ENCODE measurements around the gene SNORC. TPM values are rescaled to one million over a fixed set of nuclear protein-coding genes. Genes with fewer than 3 reads are reported as not detected.

SNORC gene
- total RNA-seq, 2 experiments from 2014 or later = 0.13 to 1.4 TPM

DNA sequence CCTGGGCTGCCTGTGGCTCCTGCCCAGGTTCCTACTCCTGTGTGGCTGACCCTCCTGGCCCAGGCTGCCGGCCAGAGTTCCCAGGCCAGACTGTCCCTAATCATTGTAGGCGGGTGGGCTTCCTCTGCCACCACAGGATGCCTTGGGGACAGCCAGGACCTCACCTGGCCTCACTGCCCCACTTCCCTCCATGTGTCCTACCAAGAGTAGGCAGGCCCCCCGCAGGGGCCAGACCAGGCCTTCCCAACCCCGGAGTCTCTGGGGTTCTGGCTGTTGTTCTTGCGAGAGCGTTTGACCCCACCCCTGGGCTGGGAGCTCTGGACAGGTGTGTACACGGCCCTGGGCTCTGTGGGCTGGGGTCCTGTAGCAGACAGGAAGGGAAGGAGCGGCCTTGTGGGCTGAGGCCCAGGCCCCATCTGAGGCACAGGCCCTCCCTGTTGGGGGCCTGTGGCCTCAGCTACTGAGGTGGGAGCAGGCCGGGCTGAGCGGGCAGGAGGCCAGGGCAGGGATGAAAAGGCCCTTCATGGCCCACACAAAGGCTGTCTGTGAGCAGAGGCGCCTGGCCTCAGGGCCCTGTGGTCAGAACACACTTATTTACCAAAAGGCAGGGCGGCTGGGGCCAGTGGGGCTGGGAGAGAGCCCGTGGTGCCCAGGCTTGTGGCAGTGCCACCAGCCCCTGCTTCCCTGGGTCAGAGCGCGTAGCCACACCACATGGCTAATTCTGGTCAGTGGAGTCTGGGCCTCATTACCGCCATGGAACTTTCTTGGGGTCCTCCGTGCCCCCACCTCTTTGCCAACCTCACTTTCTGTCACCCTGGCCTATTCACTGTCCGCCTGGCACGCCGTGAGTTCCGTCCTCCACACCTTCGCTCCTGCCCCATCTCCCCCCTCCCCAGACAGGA is 2.0 kb downstream of the SNORC start:
- TF ChIP-seq, protein P1, sequence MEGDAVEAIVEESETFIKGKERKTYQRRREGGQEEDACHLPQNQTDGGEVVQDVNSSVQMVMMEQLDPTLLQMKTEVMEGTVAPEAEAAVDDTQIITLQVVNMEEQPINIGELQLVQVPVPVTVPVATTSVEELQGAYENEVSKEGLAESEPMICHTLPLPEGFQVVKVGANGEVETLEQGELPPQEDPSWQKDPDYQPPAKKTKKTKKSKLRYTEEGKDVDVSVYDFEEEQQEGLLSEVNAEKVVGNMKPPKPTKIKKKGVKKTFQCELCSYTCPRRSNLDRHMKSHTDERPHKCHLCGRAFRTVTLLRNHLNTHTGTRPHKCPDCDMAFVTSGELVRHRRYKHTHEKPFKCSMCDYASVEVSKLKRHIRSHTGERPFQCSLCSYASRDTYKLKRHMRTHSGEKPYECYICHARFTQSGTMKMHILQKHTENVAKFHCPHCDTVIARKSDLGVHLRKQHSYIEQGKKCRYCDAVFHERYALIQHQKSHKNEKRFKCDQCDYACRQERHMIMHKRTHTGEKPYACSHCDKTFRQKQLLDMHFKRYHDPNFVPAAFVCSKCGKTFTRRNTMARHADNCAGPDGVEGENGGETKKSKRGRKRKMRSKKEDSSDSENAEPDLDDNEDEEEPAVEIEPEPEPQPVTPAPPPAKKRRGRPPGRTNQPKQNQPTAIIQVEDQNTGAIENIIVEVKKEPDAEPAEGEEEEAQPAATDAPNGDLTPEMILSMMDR (conservative IDR thresholded peaks at IDR 0.05; ENCODE audit: low read length) = no peak
- TF ChIP-seq EZH2phosphoT487 (IDR thresholded peaks at IDR 0.05; ENCODE audit: borderline replicate concordance, low read depth, low read length) = no peak
- CTCF ChIA-PET (ENCODE audit: unreplicated experiment) = no interaction called here

DNA sequence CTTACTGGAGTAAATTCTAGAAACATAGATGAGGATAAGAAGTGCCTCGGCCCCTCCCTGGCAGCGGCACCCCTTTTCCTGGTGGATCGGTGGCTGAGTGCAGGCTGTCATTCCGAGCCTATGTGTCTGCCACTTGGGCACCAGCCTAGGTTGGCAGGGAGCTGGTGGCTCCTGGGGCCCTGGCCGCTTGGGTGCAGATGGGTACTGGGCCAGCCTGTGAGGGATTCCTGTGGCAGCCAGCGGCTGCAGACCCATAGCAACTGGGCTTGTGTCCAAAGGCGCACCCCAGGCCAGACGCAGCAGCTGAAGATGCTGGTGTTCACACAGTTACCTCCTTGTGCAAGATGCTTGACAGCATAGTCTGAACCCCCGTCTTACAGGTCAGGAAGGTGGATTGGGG is 2.8 kb downstream of the SNORC start:
- Histone ChIP-seq H3K4me1 (ENCODE audit: insufficient read depth, low read length, poor library complexity, severe bottlenecking) (no peaks in the 10 kb centered on the region), H3K9me3 (ENCODE audit: low read length) (no peaks in the 10 kb centered on the region), H3K36me3 (ENCODE audit: insufficient read depth, low read length) (no peaks in the 10 kb centered on the region), H4K20me1 (ENCODE audit: insufficient read depth, low read length) (no peaks in the 10 kb centered on the region), H3K27ac (ENCODE audit: low read depth, low read length, poor library complexity, severe bottlenecking) (no peak overlapping the region), H2AFZ (ENCODE audit: low read length) (no peak overlapping the region), H3K79me2 (ENCODE audit: insufficient read depth, low read depth, low read length) (no peaks in the 10 kb centered on the region), H3K4me2 (ENCODE audit: low read length) (no peak overlapping the region), H3K9me2 (ENCODE audit: insufficient read depth, low read length) (no peaks in the 10 kb centered on the region), H3K4me3 (ENCODE audit: low read depth, low read length, poor library complexity, severe bottlenecking) (no peak overlapping the region)
- TF ChIP-seq, protein P1 (conservative IDR thresholded peaks at IDR 0.05; ENCODE audit: low read length) = no peak
- no peak for TF ChIP-seq EZH2phosphoT487 (IDR thresholded peaks at IDR 0.05; ENCODE audit: borderline replicate concordance, low read depth, low read length)
- ChIA-PET POLR2A (no interaction called here), CTCF (ENCODE audit: unreplicated experiment) (no interaction called here)
- DNase-seq (ENCODE audit: low spot score) = no peak
- BruUV-seq (replicated peaks) = no TSS peak
- intact Hi-C loops (cut with micrococcal nuclease; ENCODE audit: unreplicated experiment) = no loop called here

More for the DNA sequence above, 2.0 kb downstream of the SNORC start:
- H3K4me1 ChIP-seq (ENCODE audit: insufficient read depth, low read length, poor library complexity, severe bottlenecking) = no peaks in the 10 kb centered on the region
- H3K9me2 ChIP-seq (ENCODE audit: insufficient read depth, low read length) = no peaks in the 10 kb centered on the region
- POLR2A ChIA-PET = no interaction called here
- H3K4me2 ChIP-seq (ENCODE audit: low read length) = no peak overlapping the region
- BruUV-seq (replicated peaks) = no TSS peak
- no peak overlapping the region for H3K4me3 ChIP-seq (ENCODE audit: low read depth, low read length, poor library complexity, severe bottlenecking)
- H3K27ac ChIP-seq (ENCODE audit: low read depth, low read length, poor library complexity, severe bottlenecking) = no peak overlapping the region
- DNase-seq (ENCODE audit: low spot score) = no peak
- H4K20me1 ChIP-seq (ENCODE audit: insufficient read depth, low read length) = no peaks in the 10 kb centered on the region
- H2AFZ ChIP-seq (ENCODE audit: low read length) = no peak overlapping the region
- intact Hi-C loops (cut with micrococcal nuclease; ENCODE audit: unreplicated experiment) = no loop called here
- no peaks in the 10 kb centered on the region for H3K9me3 ChIP-seq (ENCODE audit: low read length)
- H3K79me2 ChIP-seq (ENCODE audit: insufficient read depth, low read depth, low read length) = no peaks in the 10 kb centered on the region
- no peaks in the 10 kb centered on the region for H3K36me3 ChIP-seq (ENCODE audit: insufficient read depth, low read length)

DNA sequence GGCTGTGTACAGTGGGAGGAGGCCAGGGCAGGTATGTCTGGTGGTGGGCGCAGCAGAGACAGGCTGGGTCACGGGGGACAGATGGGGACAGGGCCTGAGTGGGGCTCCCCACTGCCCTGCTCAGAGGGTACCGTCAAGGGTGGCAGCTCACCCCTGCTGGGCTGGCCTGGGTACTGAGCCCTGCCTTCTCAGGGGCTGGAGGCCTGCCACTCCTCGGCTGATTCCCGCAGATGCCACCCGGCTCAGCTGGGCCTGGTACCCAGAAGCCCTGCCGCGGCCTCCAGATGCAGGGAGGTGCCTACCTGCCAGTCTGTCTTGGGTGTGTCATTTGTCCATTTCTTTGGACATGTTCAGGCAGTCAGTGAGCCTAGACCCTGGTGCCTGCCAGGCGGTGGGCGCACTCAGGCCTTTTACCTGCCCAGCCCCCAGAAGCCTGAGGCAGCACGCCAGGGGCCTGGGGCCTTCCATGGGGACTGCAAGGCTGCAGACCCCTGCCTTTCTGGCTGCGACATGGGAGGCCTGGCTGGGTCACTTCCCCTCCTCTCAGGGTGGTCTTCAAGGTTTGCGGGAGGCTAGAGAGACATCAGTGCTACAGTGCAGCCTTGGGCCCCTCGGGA is 3.3 kb downstream of the SNORC start:
- H3K4me1 ChIP-seq (ENCODE audit: insufficient read depth, low read length, poor library complexity, severe bottlenecking) = no peaks in the 10 kb centered on the region
- CTCF ChIA-PET (ENCODE audit: unreplicated experiment) = no interaction called here
- H2AFZ ChIP-seq (ENCODE audit: low read length) = no peak overlapping the region
- POLR2A ChIA-PET = no interaction called here
- H3K4me2 ChIP-seq (ENCODE audit: low read length) = no peak overlapping the region
- BruUV-seq (replicated peaks) = no TSS peak
- TF ChIP-seq, protein P1 (conservative IDR thresholded peaks at IDR 0.05; ENCODE audit: low read length) = no peak
- no peak for TF ChIP-seq EZH2phosphoT487 (IDR thresholded peaks at IDR 0.05; ENCODE audit: borderline replicate concordance, low read depth, low read length)
- H4K20me1 ChIP-seq (ENCODE audit: insufficient read depth, low read length) = no peaks in the 10 kb centered on the region
- H3K9me3 ChIP-seq (ENCODE audit: low read length) = no peaks in the 10 kb centered on the region
- DNase-seq (ENCODE audit: low spot score) = no peak
- no peaks in the 10 kb centered on the region for H3K36me3 ChIP-seq (ENCODE audit: insufficient read depth, low read length)
- H3K4me3 ChIP-seq (ENCODE audit: low read depth, low read length, poor library complexity, severe bottlenecking) = no peak overlapping the region
- no peak overlapping the region for H3K27ac ChIP-seq (ENCODE audit: low read depth, low read length, poor library complexity, severe bottlenecking)
- no peaks in the 10 kb centered on the region for H3K9me2 ChIP-seq (ENCODE audit: insufficient read depth, low read length)
- no peaks in the 10 kb centered on the region for H3K79me2 ChIP-seq (ENCODE audit: insufficient read depth, low read depth, low read length)
- intact Hi-C loops (cut with micrococcal nuclease; ENCODE audit: unreplicated experiment) = no loop called here

Data from OCI-LY7 (cell line).